MM.1S (cell line): ENCODE results near the gene GSAP.

ENCODE experiments used
- CTCF ChIP-seq: fragments of 300-600 bp; sonication (generic); IDR thresholded peaks from 2 replicates; pipeline ENCODE4 v1.5.1; 2016; ENCODE audit warnings: antibody characterized with exemption, low read length, mixed read lengths
- EZH2 ChIP-seq: fragments of 300-600 bp; sonication (generic); optimal IDR thresholded peaks from 2 replicates; pipeline ENCODE3; 2017; ENCODE audit warnings: low read depth, mild to moderate bottlenecking, antibody characterized with exemption, low read length, mixed read lengths
- EZH2phosphoT487 ChIP-seq: fragments of 300-600 bp; sonication (generic); IDR thresholded peaks from 2 replicates; pipeline ENCODE4 v1.6.1; 2018; ENCODE audit warnings: antibody characterized with exemption, low read length

DNA sequence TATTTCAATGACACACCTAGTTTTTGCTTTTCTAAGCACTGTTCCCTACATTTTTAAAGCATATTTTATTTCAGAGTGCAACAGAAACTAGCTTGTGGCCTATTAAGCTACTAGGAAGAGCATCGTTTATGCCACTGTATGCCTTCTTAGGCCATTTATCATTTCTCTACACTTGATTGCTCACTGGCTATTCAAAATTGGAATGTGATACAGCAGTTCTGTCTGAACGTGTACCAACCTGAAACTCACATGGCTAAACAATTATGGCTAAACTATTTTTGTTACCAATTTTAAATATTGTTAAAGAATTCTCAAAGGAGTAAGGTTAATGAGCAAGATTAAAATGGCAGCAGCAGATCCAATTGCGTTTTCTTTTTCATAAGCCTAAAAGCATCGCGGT lies 105.2 kb downstream of the GSAP start:
- TF ChIP-seq CTCF (no peak), EZH2phosphoT487 (no peak), EZH2 (no peak)
